ENCODE results near the gene ZNF518A. TPM values are rescaled to one million over a fixed set of nuclear protein-coding genes. Genes with fewer than 3 reads are reported as not detected.

The ZNF518A gene
- total and polyA plus RNA-seq, 10 of the 15 experiments (the other 5 are each of a cell fraction or from before 2014, with no cell fraction given) = 3.7 to 24.4 (median 15.4) TPM

- no peak for FAIRE-seq
- BruUV-seq (replicated peaks) = no TSS peak
- Histone ChIP-seq H3K9ac (ENCODE audit: control insufficient read depth, insufficient read depth, low read length) (no peak overlapping the region), H3K27me3 (replicated peaks in 1 of 2; ENCODE audit: control insufficient read depth in 2 of 2, insufficient read depth in 2 of 2, low read length in 1 of 2) (no peaks in the 10 kb centered on the region), H3K36me3 (ENCODE audit: control insufficient read depth in 2 of 2, insufficient read depth in 2 of 2, low read length in 1 of 2) (no peaks in the 10 kb centered on the region), H3K4me2 (ENCODE audit: control insufficient read depth, insufficient read depth) (no peak overlapping the region), H2AFZ (ENCODE audit: control insufficient read depth, low read depth, low read length) (no peak overlapping the region), H3K4me1 (ENCODE audit: control insufficient read depth, insufficient read depth, low read length) (no peaks in the 10 kb centered on the region), H4K20me1 (ENCODE audit: control insufficient read depth, insufficient read depth) (no peaks in the 10 kb centered on the region), H3K27ac (ENCODE audit: control insufficient read depth, insufficient read depth) (no peak overlapping the region), H3K4me3 (no peak overlapping the region), H3K79me2 (ENCODE audit: control insufficient read depth, insufficient read depth, low read length) (no peaks in the 10 kb centered on the region), H3K9me3 (replicated peaks; ENCODE audit: control insufficient read depth, insufficient read depth, low read length) (peaks cover 5% of the 10 kb centered on the region; the same call in 2 of the 3 replicates)
- RAD21 ChIA-PET (ENCODE audit: unreplicated experiment) = no interaction called here
- SMC1A ChIA-PET (ENCODE audit: uncharacterized antibody, unreplicated experiment) = interaction anchor here (1.1 kb wide), 1 partner anchor 15 kb away, joined by 3 read pairs; no protein-coding TSS in a partner anchor
- DNase-seq (ENCODE audit: low read depth, low spot score) = no peak
- in situ Hi-C loops (cut with MboI) = no loop called here
- intact Hi-C loops (cut with micrococcal nuclease; ENCODE audit: unreplicated experiment) = no loop called here
- no peak for TF ChIP-seq BACH1 (IDR thresholded peaks at IDR 0.05; ENCODE audit: borderline replicate concordance)
- no peak for TF ChIP-seq SPI1 (IDR thresholded peaks at IDR 0.05; ENCODE audit: borderline replicate concordance, insufficient read depth, low read depth, low read length)
- TF ChIP-seq POLR2A (IDR thresholded peaks at IDR 0.05; ENCODE audit: low read depth, low read length) = no peak
- TF ChIP-seq ASH2L (IDR thresholded peaks at IDR 0.05; ENCODE audit: borderline replicate concordance, low read depth) = no peak
- no peak for TF ChIP-seq ZNF384 (IDR thresholded peaks at IDR 0.05; ENCODE audit: borderline replicate concordance, low read depth, low read length)
- no peak for TF ChIP-seq KAT2A (conservative IDR thresholded peaks at IDR 0.05; ENCODE audit: control insufficient read depth, low read depth, low read length)
- TF ChIP-seq, protein P1, sequence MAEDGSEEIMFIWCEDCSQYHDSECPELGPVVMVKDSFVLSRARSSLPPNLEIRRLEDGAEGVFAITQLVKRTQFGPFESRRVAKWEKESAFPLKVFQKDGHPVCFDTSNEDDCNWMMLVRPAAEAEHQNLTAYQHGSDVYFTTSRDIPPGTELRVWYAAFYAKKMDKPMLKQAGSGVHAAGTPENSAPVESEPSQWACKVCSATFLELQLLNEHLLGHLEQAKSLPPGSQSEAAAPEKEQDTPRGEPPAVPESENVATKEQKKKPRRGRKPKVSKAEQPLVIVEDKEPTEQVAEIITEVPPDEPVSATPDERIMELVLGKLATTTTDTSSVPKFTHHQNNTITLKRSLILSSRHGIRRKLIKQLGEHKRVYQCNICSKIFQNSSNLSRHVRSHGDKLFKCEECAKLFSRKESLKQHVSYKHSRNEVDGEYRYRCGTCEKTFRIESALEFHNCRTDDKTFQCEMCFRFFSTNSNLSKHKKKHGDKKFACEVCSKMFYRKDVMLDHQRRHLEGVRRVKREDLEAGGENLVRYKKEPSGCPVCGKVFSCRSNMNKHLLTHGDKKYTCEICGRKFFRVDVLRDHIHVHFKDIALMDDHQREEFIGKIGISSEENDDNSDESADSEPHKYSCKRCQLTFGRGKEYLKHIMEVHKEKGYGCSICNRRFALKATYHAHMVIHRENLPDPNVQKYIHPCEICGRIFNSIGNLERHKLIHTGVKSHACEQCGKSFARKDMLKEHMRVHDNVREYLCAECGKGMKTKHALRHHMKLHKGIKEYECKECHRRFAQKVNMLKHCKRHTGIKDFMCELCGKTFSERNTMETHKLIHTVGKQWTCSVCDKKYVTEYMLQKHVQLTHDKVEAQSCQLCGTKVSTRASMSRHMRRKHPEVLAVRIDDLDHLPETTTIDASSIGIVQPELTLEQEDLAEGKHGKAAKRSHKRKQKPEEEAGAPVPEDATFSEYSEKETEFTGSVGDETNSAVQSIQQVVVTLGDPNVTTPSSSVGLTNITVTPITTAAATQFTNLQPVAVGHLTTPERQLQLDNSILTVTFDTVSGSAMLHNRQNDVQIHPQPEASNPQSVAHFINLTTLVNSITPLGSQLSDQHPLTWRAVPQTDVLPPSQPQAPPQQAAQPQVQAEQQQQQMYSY (CRISPR knock-in tag; IDR thresholded peaks at IDR 0.05) = no peak
- TF ChIP-seq IKZF2 (IDR thresholded peaks at IDR 0.05) = no peak
- no peak for TF ChIP-seq E2F8 (IDR thresholded peaks at IDR 0.05; ENCODE audit: low read depth, partially characterized antibody)
- TF ChIP-seq CHD4 (IDR thresholded peaks at IDR 0.05) = no peak
- TF ChIP-seq CREM (IDR thresholded peaks at IDR 0.05; ENCODE audit: low read depth) = no peak
- TF ChIP-seq GABPA (IDR thresholded peaks at IDR 0.05; ENCODE audit: low read depth) = no peak
- no peak for TF ChIP-seq LARP7 (IDR thresholded peaks at IDR 0.05)
- no peak for TF ChIP-seq KDM1A (IDR thresholded peaks at IDR 0.05; ENCODE audit: borderline replicate concordance)
- TF ChIP-seq CBX3 (IDR thresholded peaks at IDR 0.05; ENCODE audit: borderline replicate concordance, low read depth) = no peak
- no peak for TF ChIP-seq RB1 (IDR thresholded peaks at IDR 0.05; ENCODE audit: borderline replicate concordance)
- ATAC-seq = no peak
- 91% methylated on average over 1 of the region's 1 CpG for WGBS (ENCODE audit: insufficient coverage, insufficient replicate concordance, low lambda C conversion rate, missing lambda C conversion rate)
- CTCF ChIA-PET = no interaction called here
- POLR2A ChIA-PET = no interaction called here
Measured at GRCh38 chr10:96172666-96173065, 42.6 kb downstream of the ZNF518A start.

Measured in GM12878 (cell line).